ENCODE measurements around the gene TANC1. TPM values are rescaled to one million over a fixed set of nuclear protein-coding genes. Genes with fewer than 3 reads are reported as not detected.

TANC1 gene
- total RNA-seq, 1 donor from 2014 or later: 30.3 TPM

DNA sequence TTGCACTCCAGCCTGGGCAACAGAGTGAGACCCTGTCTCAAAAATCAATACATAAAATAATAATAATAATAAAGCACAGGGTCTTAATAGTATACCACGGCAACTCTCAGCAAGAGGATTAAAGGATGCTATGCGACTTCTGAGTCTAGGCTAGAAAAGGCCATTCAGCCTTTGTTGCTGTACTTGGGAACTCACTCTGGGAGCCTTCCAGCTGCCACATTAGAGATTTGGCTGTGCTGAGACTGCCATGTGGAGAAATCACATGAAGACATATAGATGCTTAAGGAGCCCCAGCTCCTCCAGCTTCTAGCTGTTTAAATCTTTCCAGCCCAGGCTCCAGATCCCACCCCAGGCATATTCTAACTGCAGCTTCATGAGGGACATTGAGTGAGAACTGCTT is 8.2 kb upstream of the TANC1 start:
- no peak for DNase-seq (ENCODE audit: low spot score)

DNA sequence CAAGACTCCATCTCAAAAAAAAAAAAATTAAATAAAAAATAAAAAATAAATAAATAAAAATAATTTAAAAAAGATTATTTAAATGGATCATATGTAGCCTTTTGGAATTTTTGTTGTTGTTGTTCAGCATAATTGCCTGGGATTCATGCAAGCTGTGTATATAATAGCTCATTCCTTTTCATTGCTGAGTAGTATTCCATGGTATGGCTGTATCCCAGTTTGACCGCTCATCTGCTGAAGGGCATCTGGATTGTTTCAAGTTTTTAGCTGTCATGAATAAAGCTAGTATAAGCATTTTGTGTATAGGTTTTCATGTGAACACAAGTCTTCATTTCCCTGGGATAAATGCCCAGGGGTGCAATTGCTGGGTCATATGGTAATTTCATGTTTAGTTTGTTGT is 6.4 kb upstream of the TANC1 start:
- DNase-seq (ENCODE audit: low spot score): no peak

DNA sequence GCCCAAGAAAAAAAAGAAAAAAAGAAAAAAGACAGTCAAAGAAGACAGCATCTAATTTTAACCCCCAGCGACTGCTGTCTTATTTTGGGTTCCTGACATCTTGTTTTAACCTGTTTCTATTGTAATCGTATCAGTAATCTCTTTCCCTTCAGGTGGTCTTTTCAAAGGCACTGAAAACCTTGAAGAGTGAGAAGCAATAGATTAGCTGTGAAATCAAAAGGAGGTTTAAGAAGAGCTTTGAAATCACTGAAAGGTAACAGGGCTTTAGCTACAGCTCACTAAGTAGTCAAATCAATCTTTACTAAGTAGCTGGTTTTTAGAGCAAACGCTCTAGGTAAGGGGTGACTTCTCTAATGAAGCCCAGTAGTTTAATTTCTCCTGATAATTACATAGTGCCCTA is 5.4 kb upstream of the TANC1 start:
- DNase-seq (ENCODE audit: low spot score): no peak

DNA sequence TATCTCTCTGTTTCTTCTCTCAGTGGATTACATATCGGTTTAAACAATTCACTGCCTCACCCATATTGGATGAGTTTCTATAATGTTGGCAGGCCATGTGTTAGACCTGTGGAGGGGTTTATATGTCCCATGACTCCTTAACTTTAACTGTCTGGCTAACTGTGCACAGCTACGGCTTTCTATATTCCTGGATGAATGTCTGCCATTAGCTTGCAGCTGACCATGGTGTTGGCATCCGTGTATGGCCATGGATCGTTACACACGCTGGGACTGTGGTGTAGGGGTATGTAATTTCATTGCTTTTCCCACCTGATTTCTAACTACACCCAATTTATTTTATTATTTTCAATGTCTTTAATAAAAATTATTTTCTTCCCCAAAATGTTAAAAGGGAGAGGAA is 3.3 kb upstream of the TANC1 start:
- no peak for DNase-seq (ENCODE audit: low spot score)

DNA sequence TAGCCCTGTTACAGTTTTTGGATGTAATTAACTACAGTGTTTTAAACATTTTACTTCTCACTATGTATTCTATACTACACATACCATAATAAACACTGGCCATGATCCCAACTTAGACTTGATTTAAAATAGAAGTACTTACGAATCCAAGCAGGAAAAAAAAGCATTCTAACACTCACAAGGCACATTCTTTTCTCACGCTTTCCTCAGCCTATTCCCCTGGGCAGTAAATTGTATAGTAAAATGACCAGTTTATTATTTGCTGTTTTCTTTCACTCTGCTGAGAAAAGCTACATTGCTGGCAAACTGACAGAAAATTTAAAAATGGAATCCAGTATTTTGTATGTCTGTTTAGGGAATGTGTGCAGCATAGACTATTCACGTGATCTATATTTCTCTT is 2.8 kb upstream of the TANC1 start:
- DNase-seq (ENCODE audit: low spot score): peak; percentile 64

DNA sequence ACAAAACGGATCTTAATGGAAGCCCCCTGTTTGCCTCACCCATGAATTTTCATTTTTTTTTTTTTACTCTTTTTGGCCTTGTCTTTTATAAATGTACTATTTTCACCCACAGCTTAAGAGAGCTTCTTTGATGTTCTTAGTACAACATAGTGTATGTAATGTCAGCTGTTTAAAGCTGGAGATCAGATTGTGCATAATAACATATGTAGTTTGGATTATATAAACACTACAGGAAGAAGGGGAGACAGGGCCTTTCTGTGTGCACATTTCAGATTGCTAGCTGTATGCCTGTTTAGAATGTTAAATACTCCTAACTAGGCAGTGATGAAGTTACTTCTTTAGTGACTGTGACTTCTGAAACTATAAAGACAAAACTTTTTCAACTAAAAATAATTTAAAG is 2.1 kb upstream of the TANC1 start:
- DNase-seq (ENCODE audit: low spot score): peak; percentile 29

DNA sequence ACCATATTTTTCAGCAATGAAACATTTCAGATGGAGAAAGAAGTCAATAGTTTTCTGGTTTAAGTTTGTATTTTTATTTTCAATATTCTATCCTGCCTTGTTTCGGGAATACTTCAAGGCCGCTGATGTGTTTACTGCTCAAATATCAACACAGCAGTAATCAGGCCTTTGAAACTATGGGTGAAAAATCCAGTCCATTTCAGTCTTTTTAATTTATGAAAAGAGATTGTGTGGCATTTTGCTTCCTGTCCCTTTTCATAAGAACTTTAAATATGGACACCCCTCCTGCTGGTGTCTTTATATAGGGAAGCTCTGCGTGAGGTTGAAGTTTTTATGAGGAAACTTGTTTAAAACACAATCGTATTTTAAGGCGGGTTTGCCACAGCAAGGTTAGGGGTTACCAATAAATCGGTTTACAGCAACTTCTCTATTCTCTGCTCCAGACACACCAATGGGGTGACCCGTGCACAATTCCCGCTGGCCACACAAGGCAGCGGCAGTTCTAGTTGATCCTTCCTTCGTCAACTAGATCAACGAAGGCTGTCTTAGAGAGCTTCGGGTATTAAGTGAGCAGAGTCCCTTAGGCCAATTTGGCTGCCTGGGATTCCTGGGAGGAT is 1.2 kb upstream of the TANC1 start:
- DNase-seq (ENCODE audit: low spot score): no peak

DNA sequence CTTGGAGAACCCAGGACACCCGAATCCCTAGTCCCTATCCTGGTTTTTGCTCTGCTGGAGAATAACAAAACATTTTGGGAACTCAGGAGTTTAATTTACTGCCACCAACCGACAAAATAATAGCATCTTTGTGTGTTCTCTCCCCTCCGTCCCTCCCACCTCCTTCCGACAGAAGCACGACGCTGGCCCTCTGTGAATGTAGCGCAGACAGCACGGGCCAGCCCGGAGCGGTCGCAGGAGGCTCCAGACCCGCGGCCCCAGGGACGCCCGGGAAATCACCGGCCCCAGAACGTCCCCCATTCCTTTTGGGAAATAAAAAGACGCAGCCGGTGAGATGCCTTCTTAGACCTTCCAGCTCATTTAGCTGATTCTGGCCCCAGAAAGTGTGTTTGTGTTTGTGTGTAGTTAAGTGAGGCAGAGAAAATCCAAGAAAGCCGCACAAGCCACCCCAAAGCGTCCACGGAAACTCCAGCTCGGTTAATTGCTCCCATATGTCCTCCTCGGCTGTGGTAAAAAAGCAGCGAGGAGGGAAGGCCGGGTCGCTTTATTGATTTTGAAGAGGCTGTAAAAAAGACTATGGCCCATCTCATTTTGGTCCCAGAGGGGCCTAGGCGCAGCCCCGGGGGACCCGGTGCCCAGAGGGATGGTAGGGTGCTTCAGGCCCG is 577 bp upstream of the TANC1 start:
- DNase-seq (ENCODE audit: low spot score): peak; percentile 63

DNA sequence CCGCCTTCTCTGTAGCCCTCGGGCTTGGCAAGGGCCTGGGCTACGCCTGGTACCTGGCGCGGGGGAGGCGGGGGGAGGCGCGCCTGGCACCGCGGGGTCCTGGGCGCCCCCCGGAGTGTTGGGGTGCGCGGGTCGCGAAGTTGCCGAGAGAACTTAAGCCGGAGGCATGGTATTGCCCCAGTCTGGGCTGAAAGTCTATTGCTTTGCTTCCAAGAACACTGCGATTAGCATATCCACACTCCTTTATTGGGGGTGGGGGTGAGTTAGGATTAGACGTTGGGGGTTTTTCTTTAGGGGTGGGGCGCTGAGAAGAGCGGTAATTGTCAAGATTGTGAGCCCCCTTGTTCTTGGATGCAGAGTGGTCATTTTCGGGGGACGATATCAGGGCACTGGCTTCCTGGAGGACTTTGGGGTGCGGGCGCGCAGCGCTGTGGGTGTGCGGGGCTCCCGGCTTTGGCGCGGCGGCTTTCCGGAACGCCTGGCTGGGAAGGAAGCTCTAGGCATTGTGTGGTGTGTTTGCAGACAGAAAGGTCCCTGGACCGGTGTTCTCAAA is 798 bp downstream of the TANC1 start:
- DNase-seq (ENCODE audit: low spot score): no peak

DNA sequence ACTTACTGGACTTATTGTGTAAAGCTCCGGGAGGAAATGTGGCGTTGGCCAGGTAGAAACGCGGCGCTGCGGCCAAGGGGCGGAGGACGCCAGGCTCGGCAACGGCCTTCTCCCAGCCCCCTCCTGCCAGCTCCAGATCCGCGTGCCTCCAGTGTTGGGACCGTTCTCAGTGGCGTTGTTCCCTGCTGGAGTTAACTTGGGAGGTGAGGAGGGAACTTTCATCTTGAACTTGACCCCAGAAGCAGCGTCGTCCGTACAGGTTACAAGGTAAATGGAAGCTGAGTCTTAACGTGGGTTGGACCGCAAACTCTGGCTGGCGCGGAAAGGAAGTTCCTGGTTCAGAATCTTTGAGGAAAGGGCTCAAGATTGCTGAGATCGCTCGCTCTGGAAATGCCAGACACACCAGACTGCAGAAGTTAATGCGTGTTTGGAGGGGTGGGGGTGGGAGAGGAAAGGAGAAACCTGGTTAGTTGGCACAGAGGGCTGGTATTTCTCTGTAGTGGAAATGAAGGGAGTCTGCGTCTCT is 1.3 kb downstream of the TANC1 start:
- DNase-seq (ENCODE audit: low spot score): peak; percentile 66

DNA sequence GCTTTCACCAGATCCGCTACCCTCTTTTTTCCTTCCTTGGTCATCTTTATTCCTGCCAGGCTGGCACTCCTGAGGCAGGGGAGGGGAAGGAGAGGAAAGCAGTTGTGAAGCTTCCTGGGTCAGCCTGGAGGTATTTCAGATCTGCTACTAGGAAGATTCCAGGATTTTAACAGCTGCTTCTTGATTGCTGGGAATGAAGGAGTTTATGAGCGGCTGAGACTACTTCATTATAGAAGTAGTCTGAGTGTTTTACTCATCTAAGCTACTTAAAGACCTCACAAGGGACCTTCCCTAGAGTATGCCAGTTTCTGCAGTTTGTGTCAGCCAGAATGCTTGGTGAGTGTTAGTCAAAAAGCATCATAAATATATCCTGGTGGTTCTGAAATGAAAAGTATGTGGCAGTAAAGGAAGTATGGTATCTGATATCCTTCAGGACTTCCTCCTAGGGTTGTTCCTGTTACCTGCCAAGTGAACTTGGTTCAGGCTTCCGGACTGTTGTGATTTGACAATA is 1.9 kb downstream of the TANC1 start:
- DNase-seq (ENCODE audit: low spot score): no peak

DNA sequence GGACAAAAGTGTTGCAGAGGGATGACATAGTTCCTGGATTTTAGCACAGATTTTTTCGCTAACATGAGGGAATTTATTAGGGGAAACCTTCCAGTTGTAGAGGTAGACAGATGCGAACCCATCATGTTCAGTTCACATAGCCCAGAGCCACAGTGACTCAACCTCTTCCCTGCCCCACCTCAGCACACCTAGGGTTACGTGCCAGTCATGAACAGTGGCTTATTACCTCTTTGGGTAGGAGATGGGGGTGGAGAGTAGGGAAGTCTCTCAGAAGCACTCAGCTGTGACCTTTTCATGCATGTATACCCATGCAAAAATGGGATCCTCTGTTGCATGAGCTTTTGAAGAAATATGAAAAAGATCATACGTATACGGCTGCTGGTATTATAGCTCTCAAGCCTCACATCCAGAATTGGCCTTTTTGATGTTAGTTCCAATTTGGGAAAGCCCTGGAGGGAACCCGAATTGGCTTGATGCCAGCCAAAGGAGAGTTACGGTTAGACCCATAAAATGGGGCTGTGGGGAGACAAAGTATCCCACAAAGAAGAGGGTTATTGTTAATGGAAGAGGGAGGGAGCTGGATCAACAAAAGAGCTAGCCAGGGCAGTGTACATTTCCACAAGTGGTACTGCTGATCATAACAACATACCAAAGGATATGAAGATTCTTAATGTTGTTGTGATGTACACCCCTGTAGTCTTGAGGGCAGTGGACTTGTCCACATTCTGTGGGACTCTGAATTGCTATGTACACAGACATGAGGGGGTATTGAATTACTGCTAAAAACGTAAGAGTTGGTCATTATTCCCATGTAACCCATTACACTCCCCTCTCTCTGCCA is 4.9 kb downstream of the TANC1 start:
- DNase-seq (ENCODE audit: low spot score): no peak

DNA sequence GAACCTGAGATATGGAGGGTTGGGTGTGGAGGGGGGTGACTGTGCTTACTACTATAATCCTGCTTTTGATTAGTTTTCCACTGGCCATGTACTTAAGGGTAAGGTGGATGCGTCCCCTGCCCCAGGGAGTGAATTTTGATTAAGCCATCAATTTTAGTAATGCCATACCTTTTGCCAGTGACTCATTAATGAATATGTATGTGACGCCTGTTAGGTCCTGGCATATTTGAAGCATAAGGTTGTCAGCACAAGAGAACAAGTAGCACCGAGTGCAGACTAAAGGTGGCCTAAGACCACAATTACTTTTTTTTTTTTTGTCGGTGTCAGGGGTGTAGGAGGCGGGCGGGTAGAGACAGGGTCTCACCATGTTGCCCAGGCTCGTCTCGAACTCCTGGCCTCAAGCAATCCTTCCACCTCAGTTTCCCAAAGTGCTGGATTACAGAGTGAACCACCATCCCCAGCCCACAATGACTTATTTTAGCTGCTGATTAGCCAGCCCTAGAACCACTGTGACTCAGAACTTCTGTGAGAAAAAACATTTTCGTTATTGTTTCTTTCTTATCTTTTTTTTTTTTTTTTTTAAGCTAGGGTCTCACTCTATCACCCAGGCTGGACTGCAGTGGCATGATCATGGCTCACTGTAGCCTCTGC is 7.0 kb downstream of the TANC1 start:
- no peak for DNase-seq (ENCODE audit: low spot score)

DNA sequence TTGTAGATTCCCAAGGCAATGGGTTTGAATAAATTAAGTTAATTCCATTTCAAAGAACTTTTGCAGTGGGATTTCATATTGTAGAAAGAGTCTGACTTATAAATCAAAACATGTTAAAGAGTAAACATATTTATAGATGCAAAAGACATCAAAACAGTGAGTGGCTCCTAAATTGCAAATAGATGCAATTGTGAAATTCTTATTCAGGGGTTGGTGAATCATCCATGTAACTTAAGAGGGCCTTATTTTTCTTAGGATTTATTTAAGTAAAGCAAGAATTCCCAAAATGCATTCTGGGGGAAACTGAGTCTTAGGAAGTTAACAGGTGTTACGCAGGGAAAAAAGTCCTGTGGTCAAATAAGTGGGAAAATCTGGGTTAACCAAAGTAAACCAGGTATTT is 11.3 kb downstream of the TANC1 start:
- no peak for DNase-seq (ENCODE audit: low spot score)

DNA sequence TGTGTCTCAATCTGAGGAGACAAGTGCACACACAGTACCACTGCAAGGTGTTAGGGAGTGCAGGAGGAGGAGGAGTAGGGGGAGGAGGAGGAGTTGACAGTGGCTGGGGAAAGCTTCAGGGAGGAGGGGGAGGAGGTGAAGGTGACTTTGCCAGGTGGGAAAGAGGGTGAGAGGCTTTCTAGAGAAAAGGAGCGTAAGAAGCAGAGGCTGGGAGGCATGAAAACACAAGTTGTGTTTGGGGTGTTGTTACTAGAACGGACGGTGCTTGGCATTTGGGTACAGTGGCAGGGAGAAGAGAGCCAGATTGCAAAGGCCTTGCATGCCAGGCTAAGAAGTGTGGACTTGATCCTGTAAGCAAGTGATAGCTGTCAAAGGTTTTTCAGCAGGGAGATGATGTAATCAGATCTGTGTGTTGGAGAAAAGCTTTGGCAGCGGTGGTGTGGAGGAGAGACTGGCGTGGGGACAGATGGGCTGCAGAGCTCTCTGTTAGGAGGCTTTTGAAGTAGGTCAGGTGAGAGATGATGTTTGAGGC is 16.2 kb downstream of the TANC1 start:
- no peak for DNase-seq (ENCODE audit: low spot score)

DNA sequence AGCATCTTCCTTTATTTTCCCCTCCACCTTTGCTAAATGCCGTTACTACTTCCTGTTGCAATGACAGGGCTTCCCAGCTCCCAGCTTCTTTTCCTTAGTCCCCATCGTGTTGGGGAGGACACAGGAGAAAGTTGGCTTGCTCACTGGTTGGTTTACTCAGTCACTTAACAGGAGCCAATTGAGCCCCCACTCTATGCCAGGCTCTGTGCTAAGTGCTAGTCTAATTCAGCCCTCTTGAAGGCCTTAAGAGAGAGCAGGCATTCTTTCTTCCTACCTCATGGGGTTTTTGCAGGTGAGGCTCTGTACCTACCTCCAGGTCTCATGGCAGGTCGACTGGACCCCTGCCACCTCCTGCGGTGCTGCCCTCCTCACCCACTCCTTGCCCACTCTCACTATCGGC is 20.1 kb downstream of the TANC1 start:
- no peak for DNase-seq (ENCODE audit: low spot score)

DNA sequence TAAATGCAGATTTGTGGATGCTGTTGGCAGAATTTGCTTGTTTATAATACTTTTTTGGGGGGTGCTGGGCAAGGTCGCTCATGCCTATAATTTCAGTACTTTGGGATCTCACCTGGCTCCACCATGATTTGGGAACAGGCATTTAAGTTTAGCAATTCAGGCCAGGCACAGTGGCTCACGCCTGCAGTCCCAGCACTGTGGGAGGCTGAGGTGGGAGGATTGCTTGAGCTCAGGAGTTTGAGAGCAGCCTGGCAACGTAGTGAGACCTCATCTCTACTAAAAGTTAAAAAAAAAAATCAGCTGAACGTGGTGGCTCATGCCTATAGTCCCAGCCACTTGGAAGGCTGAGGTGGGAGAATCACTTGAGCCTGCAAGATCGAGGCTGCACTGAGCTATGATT is 20.7 kb downstream of the TANC1 start:
- no peak for DNase-seq (ENCODE audit: low spot score)

DNA sequence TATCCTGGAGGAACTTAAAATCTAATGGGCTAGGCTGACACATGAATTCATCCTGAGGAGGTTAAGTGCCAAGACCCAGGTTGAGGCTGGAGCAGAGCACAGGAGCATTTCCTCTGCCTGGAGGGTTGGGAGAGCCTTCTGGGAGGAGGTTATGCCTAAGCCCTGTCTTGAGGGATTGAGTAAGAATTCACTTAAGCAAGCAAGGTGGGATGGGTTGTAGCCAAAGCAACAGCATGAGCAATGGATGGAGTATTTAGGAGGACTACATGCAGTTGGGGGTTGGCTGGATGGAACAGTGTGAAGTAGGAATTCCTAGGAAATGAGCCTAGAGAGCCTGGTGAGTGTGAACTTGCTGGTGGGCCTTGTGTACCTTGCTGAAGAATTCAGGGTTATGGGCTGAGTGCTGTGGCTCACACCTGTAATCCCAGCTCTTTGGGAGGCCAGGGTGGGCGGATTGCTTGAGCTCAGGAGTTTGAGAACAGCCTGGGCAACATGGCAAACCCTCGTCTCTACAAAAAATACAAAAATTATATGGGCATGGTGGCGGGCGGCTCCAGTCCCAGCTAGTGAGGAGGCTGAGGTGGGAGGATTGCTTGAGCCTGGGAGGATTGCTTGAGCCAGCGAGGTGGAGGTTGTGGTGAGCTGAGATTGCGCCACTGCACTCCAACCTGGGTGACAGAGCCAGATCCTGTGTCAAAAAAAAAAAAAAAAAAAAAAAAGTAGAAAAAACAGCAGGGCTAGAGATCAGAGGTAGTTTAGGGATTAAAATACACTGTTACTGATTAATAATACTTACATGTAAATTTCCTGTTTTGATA is 22.2 kb downstream of the TANC1 start:
- DNase-seq (ENCODE audit: low spot score): no peak

DNA sequence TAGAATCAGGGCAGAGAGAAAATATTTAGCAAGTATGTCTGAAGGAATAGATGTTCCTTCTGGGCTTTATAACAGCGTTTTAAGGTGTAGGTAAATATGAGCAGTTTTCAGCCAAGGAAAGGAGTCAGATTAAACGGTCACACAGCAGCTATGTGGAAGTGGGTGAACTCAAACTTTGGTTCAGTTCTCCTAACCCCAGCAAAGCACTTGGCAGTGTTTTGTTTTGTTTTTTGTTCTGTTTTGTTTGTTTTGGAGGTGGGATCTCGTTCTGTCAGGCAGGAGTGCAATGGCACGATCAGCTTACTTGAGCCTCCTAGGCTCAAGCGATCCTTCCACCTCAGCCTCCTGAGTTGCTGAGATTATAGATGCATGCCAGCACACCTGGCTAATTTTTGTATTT is 24.6 kb downstream of the TANC1 start:
- no peak for DNase-seq (ENCODE audit: low spot score)

Measured in umbilical cord (tissue), 2 donors.